Osteoblast (primary cell): ENCODE measurements around the gene ARHGAP9. TPM values are rescaled to one million over a fixed set of nuclear protein-coding genes. Genes with fewer than 3 reads are reported as not detected.

Experiments used
- small RNA-seq: library from RNA; depleted of rRNA; stranded (forward); fragments of <200 nt; gene quantifications from one replicate; pipeline ENCODE3, GENCODE V24; 2012
- total RNA-seq: library from RNA; depleted of rRNA; stranded (reverse); fragments of >200 nt; gene quantifications from 2 replicates; pipeline ENCODE4 v1.2.3, GENCODE V29; 2012

ARHGAP9 gene
- total RNA-seq, 1 donor = 0.36 TPM

Small RNAs within 50 kb of the gene (small RNA-seq; reads per million reads assigned to genes)
- gene MIR616 = not detected

Other genes starting within 250 kb of the ARHGAP9 start
- 0.36 and 0.59 TPM in 2 replicates for gene STAC3, start 228.7 kb downstream of the ARHGAP9 start, total RNA-seq
- 23.2 and 25.0 TPM in 2 replicates for gene R3HDM2, start 48.8 kb downstream of the ARHGAP9 start, total RNA-seq
- gene INHBC, start 45.1 kb downstream of the ARHGAP9 start, total RNA-seq = not detected in 2 replicates
- gene INHBE, start 24.6 kb downstream of the ARHGAP9 start, total RNA-seq = 0.88 and 3.3 TPM in 2 replicates
- gene GLI1, start 20.1 kb downstream of the ARHGAP9 start, total RNA-seq = 0.29 and 0.36 TPM in 2 replicates
- 171 and 187 TPM in 2 replicates for gene MARS1, start 8.2 kb upstream of the ARHGAP9 start, total RNA-seq
- gene DDIT3, start 40.6 kb upstream of the ARHGAP9 start, total RNA-seq = 118 and 136 TPM in 2 replicates
- gene MBD6, start 43.0 kb upstream of the ARHGAP9 start, total RNA-seq = 5.0 and 5.8 TPM in 2 replicates
- 123 and 129 TPM in 2 replicates for gene DCTN2, start 67.3 kb upstream of the ARHGAP9 start, total RNA-seq
- 0.29 and 0.36 TPM in 2 replicates for gene KIF5A, start 70.2 kb upstream of the ARHGAP9 start, total RNA-seq
- gene PIP4K2C, start 111.3 kb upstream of the ARHGAP9 start, total RNA-seq = 32.4 and 36.6 TPM in 2 replicates
- 17.1 and 21.4 TPM in 2 replicates for gene DTX3, start 125.0 kb upstream of the ARHGAP9 start, total RNA-seq
- 20.6 and 23.9 TPM in 2 replicates for gene ARHGEF25, start 131.6 kb upstream of the ARHGAP9 start, total RNA-seq
- gene B4GALNT1, start 153.3 kb upstream of the ARHGAP9 start, total RNA-seq = 1.1 and 2.9 TPM in 2 replicates
- gene OS9, start 214.3 kb upstream of the ARHGAP9 start, total RNA-seq = 152 and 211 TPM in 2 replicates